Omental fat pad (tissue), 4 donors: ENCODE measurements around the gene B4GALT7. TPM values are rescaled to one million over a fixed set of nuclear protein-coding genes. Genes with fewer than 3 reads are reported as not detected.

Experiments used
- ATAC-seq: fragments of 150-250 bp; one replicate; pipeline ENCODE4 v1.9.1; 2016; ENCODE audit warnings: mild to moderate bottlenecking, moderate library complexity; ENCODE audit not compliant: low FRiP score
- DNase-seq: peaks from one replicate; pipeline ENCODE4 v3.0.0-alpha.2; 2019; ENCODE audit warnings: low spot score
- total RNA-seq, 4 donors: library from RNA; depleted of rRNA; stranded (reverse); fragments of >200 nt; gene quantifications; one replicate each; pipeline ENCODE4 v1.1.0, GENCODE V29; 2016
- TF ChIP-seq, protein P1 (sequence below), 3 donors: fragments of 450-650 bp; IDR thresholded peaks; one replicate each; pipeline ENCODE4 v1.5.1; 2016 to 2017; ENCODE audit warnings: antibody characterized with exemption in 3 of 3, mild to moderate bottlenecking in 3 of 3, moderate library complexity in 2 of 3

B4GALT7 gene
- total RNA-seq, 4 donors from 2014 or later: 19.5 to 46.4 (median 25.8) TPM

GRCh38 chr5:177593511-177593910, 6.4 kb upstream of the B4GALT7 start:
- DNase-seq (no peak), ATAC-seq (no peak)
- TF ChIP-seq, protein P1, sequence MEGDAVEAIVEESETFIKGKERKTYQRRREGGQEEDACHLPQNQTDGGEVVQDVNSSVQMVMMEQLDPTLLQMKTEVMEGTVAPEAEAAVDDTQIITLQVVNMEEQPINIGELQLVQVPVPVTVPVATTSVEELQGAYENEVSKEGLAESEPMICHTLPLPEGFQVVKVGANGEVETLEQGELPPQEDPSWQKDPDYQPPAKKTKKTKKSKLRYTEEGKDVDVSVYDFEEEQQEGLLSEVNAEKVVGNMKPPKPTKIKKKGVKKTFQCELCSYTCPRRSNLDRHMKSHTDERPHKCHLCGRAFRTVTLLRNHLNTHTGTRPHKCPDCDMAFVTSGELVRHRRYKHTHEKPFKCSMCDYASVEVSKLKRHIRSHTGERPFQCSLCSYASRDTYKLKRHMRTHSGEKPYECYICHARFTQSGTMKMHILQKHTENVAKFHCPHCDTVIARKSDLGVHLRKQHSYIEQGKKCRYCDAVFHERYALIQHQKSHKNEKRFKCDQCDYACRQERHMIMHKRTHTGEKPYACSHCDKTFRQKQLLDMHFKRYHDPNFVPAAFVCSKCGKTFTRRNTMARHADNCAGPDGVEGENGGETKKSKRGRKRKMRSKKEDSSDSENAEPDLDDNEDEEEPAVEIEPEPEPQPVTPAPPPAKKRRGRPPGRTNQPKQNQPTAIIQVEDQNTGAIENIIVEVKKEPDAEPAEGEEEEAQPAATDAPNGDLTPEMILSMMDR (IDR thresholded peaks at IDR 0.05): no peak

GRCh38 chr5:177594071-177594470, 5.9 kb upstream of the B4GALT7 start:
- ATAC-seq (no peak), DNase-seq (no peak)

GRCh38 chr5:177595026-177595585, 4.8 kb upstream of the B4GALT7 start:
- no peak for ATAC-seq
- DNase-seq: no peak

More at GRCh38 chr5:177594071-177594470, 5.9 kb upstream of the B4GALT7 start:
- TF ChIP-seq, protein P1 (IDR thresholded peaks at IDR 0.05): no peak

GRCh38 chr5:177595991-177596774, 3.7 kb upstream of the B4GALT7 start:
- TF ChIP-seq, protein P1 (IDR thresholded peaks at IDR 0.05): no peak
- no peak for ATAC-seq
- no peak for DNase-seq

More at GRCh38 chr5:177595026-177595585, 4.8 kb upstream of the B4GALT7 start:
- TF ChIP-seq, protein P1 (IDR thresholded peaks at IDR 0.05): no peak

- DNase-seq (no peak), ATAC-seq (no peak)
- TF ChIP-seq, protein P1 (IDR thresholded peaks at IDR 0.05): no peak
Observed at GRCh38 chr5:177596775-177597238, 3.1 kb upstream of the B4GALT7 start.

- DNase-seq (no peak), ATAC-seq (no peak)
- TF ChIP-seq, protein P1 (IDR thresholded peaks at IDR 0.05): no peak
Observed at GRCh38 chr5:177598477-177598876, 1.5 kb upstream of the B4GALT7 start.
